Activated CD4-positive, CD25-positive, alpha-beta regulatory T cell (primary cell): ENCODE results near the gene SMOC2.

Experiments used
- DNase-seq, 4 experiments: peaks; one replicate each; lab custom pipeline; 2025; lab: John Stamatoyannopoulos, UW

The SMOC2 gene

GRCh38 chr6:168624948-168625347 is 184.0 kb downstream of the SMOC2 start:
- DNase-seq = no peak

GRCh38 chr6:168625602-168626001 is 184.6 kb downstream of the SMOC2 start:
- DNase-seq = no peak

- DNase-seq = no peak
These were observed 185.1 kb downstream of the SMOC2 start for GRCh38 chr6:168626046-168626602.

- no peak for DNase-seq
These were observed 186.7 kb downstream of the SMOC2 start for GRCh38 chr6:168627506-168628175.

- no peak for DNase-seq
These were observed 187.2 kb downstream of the SMOC2 start for GRCh38 chr6:168628176-168628553.

GRCh38 chr6:168628732-168629245 is 187.8 kb downstream of the SMOC2 start:
- no peak for DNase-seq

GRCh38 chr6:168631564-168631963 is 190.6 kb downstream of the SMOC2 start:
- DNase-seq = no peak

GRCh38 chr6:168632694-168633093 is 191.7 kb downstream of the SMOC2 start:
- DNase-seq = no peak

GRCh38 chr6:168634541-168635328 is 193.8 kb downstream of the SMOC2 start:
- no peak for DNase-seq

GRCh38 chr6:168636147-168637004 is 195.4 kb downstream of the SMOC2 start:
- no peak for DNase-seq

- DNase-seq = no peak
These were observed 196.8 kb downstream of the SMOC2 start for GRCh38 chr6:168637834-168638233.

- DNase-seq = no peak
These were observed 197.7 kb downstream of the SMOC2 start for GRCh38 chr6:168638468-168639271.

- no peak for DNase-seq
These were observed 199.2 kb downstream of the SMOC2 start for GRCh38 chr6:168640181-168640580.

GRCh38 chr6:168640768-168641167 is 199.8 kb downstream of the SMOC2 start:
- no peak for DNase-seq

GRCh38 chr6:168641446-168641845 is 200.5 kb downstream of the SMOC2 start:
- no peak for DNase-seq

GRCh38 chr6:168643401-168643800 is 202.4 kb downstream of the SMOC2 start:
- DNase-seq = no peak

- DNase-seq = no peak
These were observed 204.3 kb downstream of the SMOC2 start for GRCh38 chr6:168645326-168645725.

GRCh38 chr6:168647271-168647670 is 206.3 kb downstream of the SMOC2 start:
- DNase-seq = no peak

GRCh38 chr6:168648240-168649125 is 207.5 kb downstream of the SMOC2 start:
- no peak for DNase-seq

GRCh38 chr6:168649209-168649608 is 208.2 kb downstream of the SMOC2 start:
- no peak for DNase-seq
